Renal cortex interstitium (tissue), 11 donors: ENCODE results near the gene SATB1. TPM values are rescaled to one million over a fixed set of nuclear protein-coding genes. Genes with fewer than 3 reads are reported as not detected.
"Not testable (repeated sequence)": the region's sequence is repeated elsewhere in the genome, so short reads cannot be mapped to it uniquely, and the experiment has no call there.

Experiments used
- DNase-seq, 11 donors: peaks; one replicate each; pipeline ENCODE4 v3.0.0-alpha.2; 2013; ENCODE audit warnings: low read depth in 9 of 11, low spot score in 4 of 11; ENCODE audit errors: extremely low read depth in 1 of 11
- polyA plus RNA-seq, 3 donors: library from polyadenylated mRNA; unstranded; fragments of 120-200 nt; gene quantifications; one replicate each; pipeline ENCODE4 v1.2.1, GENCODE V29; 2013; ENCODE audit not compliant: insufficient read length in 3 of 3

The SATB1 gene
- polyA plus RNA-seq, 3 donors = 37.2 to 44.7 (median 42.9) TPM

DNA sequence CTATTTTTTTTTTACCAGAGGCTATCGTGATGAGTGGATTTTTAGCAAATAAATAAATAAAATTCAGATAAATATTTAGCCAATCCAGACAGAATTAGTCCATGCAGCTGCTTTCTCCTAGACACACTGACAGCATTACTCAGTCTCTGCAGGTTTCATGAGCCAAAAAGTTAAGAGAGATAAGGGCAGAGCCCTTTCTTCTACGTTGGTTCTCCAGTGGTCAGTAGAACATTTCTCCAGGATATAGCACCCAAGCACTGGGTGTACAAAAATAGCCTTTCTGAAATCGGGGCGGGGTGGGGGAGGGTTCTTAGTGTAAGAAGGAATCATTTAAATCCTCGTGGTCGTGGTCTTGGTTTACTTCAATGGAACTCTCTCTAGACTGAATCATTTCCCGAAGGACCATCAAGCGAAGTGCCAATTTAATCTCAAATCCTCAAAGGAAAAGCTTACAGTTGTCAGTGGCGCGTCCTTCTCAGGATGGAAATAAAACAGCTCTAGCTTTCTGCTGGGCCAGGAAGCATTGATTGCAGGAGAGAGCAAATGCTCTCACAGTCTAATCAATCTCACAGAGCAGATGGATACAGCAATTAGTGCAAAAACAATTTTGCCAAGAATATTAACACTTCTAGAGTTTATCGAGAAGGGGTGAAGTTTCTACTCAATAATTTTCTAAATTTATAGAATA, 86.2 kb downstream of the SATB1 start:
- no peak for DNase-seq

DNA sequence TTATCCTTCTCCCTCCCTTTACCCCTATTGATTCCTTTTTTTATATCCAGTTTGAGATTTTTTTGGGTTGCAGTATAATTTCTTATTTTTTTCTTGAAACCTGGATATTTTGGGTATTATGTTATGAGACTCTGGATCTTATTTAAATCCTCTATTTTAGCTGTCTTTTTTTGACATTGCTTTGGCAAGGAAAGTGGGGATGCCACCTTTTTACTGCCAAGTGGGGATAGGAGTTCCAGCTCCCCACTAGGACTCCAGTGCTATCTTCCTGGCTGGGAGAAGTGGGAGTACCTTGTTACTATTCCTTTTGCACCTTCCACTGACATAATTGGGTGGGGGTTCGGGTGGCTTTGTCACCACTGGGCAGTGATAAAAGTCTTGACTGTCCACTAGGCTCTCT, 87.9 kb downstream of the SATB1 start:
- no peak for DNase-seq

DNA sequence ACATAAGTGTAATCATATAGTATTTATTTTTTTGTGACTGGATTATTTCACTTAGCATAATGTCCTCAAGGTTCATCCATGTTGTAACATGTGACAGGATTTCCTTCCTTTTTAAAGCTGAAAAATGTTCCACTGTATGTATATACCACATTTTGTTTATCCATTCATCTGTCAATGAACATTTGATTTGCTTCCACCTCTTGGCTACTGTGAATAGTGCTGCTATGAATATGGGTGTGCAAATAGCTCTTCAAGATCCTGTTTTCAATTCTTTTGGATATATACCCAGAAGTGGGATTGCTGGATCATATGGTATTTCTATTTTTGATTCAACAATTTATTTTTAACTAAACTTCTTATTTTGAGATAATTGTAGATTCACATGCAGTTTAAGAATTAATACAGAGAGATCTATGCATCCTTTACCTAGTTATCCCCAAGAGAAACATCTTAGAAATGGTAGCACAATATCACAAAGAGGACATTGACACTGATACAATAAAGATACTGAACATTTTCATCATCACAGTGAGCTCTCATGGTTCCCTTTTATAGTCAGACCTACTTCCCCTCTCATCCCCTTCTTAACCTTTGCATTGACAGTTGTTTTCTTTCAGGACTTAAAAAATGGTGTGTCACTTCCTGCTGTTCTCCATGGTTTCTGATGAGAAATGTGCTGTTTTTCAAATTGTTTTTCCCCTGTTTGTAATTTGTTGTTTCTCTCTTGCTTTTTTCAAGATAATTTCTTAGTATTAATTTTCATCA, 90.1 kb downstream of the SATB1 start:
- no peak for DNase-seq

DNA sequence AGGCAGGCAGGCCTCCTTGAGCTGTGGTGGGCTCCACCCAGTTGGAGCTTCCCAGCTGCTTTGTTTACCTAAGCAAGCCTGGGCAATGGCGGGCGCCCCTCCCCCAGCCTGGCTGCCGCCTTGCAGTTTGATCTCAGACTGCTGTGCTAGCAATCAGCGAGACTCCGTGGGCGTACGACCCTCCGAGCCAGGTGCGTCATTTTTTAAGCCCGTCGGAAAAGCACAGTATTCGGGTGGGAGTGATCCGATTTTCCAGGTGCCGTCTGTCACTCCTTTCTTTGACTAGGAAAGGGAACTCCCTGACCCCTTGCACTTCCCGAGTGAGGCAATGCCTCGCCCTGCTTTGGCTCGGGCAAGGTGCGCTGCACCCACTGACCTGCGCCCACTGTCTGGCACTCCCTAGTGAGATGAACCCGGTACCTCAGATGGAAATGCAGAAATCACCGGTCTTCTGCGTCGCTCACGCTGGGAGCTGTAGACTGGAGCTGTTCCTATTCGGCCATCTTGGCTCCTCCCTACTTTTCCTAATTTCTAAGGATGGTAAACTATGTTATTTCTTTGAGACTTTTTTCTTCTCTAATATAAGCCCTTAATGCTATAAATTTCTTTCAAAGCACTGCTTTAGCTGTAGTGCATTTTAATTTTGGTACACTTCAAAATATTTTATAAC, 94.2 kb downstream of the SATB1 start:
- not testable (repeated sequence) for DNase-seq

DNA sequence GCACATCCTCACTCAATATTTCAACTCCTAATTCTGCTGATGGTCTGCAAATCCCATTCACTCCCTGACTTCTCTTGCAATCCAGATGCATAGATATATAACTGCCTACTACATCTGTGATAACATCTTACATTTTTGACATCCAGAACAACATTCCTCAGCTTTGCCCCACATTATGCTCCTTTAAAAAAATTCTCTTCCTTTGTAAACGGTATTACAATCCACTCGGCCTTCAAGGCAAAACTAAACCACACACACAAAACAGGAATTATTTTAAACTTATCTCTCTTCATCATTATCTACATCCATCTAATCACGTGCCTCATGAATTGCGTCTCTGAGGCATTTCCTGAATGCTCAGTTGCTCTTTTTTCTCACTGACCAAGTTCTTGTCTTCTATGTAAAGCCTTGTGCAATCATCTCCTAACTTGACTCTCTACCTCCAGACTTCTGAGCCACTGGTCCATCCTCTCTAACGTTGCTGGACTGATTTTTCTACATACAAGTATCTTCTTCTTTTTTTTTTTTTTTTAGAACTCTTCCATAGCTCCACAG, 117.0 kb downstream of the SATB1 start:
- DNase-seq = no peak

DNA sequence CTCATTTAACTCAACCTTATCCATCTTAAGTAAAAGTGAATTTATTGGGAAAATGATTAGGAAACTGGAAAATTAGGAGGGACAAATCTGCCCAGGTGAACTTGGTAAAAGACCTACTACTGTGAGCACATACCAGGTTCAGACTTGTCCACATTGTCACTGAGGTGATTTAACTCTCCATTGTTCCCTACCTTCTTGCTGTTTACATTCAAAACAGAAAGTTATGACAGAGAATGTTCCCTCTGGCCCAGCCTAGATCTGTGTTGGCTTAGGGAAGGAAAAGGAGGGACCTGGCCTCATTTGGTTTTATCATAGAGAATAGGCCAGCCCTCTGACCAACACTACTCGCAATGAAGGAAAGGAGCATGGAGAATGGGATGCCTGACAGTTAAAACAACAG, 117.6 kb downstream of the SATB1 start:
- no peak for DNase-seq

DNA sequence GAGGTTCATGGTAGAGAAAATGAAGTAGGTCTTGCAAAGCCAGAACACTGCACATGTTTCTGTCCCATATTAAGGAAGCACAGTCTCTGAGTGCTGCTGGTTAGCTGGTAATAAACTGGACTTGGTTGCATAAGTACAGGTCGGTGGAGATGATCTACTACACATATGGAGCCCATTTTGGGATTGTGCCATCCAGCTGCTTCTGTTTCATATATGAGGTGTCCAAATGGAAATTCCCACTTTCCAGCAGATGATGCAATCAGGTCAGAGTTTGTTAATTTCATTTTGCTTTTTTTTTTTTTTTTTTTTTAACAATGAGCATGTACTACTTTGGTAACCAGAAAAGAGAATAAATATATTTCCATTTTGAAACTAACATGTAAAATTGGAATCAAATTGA, 122.6 kb downstream of the SATB1 start:
- no peak for DNase-seq

DNA sequence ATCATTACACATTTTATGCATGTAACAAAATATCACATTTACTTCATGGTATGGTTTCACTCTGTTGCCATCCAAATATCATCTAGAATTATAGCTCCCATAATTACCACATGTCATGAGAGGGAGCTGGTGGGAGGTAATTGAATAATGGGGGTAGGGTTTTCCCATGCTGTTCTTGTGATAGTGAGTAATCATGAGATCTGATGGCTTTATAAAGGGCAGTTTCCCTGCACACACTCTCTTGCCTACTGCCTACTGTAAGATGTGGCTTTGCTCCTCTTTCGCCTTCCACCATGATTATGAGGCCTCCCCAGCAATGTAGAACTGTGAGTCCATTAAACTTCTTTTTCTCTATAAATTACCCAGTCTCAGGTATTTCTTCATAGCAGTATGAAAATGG, 123.4 kb downstream of the SATB1 start:
- DNase-seq = no peak

DNA sequence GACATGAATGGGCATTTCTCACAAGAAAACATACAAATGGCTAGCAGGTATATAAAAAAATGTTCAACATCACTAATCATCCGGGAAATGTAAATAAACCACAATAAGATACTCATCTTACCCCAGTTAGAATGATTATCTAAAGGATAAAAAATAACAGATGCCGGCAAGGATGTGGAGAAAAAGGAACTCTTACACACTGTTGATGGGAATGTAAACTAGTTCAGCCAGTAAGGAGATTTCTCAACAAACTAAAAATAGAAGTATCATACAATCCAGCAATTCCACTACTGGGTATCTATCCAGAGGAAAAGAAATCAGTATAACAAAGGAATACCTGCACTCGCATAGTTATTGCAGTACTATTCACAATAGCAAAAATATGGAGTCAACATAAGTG, 124.2 kb downstream of the SATB1 start:
- DNase-seq = no peak

DNA sequence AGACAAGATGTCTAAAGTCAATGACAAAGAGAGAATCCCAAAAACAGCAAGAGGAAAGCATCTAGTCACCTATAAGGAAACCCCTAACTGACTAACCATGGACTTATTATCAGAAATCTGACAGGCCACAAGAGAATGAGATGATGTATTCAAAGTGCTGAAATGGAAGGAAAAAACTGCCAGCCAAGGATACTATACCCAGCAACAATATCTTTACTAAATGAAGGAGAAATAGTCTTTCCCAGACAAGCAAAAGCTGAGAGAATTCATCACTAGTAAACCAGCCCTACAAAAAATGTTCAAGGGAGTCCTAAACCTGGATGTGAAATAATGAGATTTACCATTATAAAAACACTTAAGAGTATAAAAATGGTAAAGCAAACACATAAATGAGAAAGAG, 128.0 kb downstream of the SATB1 start:
- DNase-seq = no peak
